C1 segment of cervical spinal cord (tissue), 14 donors: ENCODE data around the gene KRT222.

Source experiments
- DNase-seq, 14 donors: peaks; one replicate each; lab custom pipeline; 2025; lab: John Stamatoyannopoulos, UW

Gene KRT222

GRCh38 chr17:40664582-40665333 lies at the start of gene KRT222:
KRT222 (minus strand) TSS chr17:40665177; CDS start chr17:40665099, 78 bp downstream.
- DNase-seq: peak in 1 of 14 donors; percentile 72

GRCh38 chr17:40714473-40714872 lies 49.5 kb upstream of the KRT222 start:
- no peak for DNase-seq

GRCh38 chr17:40707745-40708144 lies 42.8 kb upstream of the KRT222 start:
- no peak for DNase-seq

- DNase-seq: no peak
Measured at GRCh38 chr17:40705584-40705983, 40.6 kb upstream of the KRT222 start.

- no peak for DNase-seq
Measured at GRCh38 chr17:40703652-40704051, 38.7 kb upstream of the KRT222 start, which contains the start of gene KRT24. KRT24 (minus strand) TSS chr17:40703752; CDS start chr17:40703693, 59 bp downstream.

GRCh38 chr17:40702271-40702670 lies 37.3 kb upstream of the KRT222 start:
- no peak for DNase-seq

- DNase-seq: peak in 1 of 14 donors; percentile 20
Measured at GRCh38 chr17:40699853-40700252, 34.9 kb upstream of the KRT222 start.

- DNase-seq: peak in 1 of 14 donors; percentile 33
Measured at GRCh38 chr17:40699371-40699770, 34.4 kb upstream of the KRT222 start.

GRCh38 chr17:40697297-40697696 lies 32.3 kb upstream of the KRT222 start:
- DNase-seq: no peak

- no peak for DNase-seq
Measured at GRCh38 chr17:40696651-40697072, 31.7 kb upstream of the KRT222 start.

GRCh38 chr17:40695874-40696472 lies 31.0 kb upstream of the KRT222 start:
- no peak for DNase-seq

- no peak for DNase-seq
Measured at GRCh38 chr17:40694584-40694983, 29.6 kb upstream of the KRT222 start.

GRCh38 chr17:40687106-40687505 lies 22.1 kb upstream of the KRT222 start:
- DNase-seq: no peak

- peak in 1 of 14 donors; percentile 19 for DNase-seq
Measured at GRCh38 chr17:40686192-40686591, 21.2 kb upstream of the KRT222 start.

- DNase-seq: no peak
Measured at GRCh38 chr17:40680998-40681397, 16.0 kb upstream of the KRT222 start.

GRCh38 chr17:40679523-40679907 lies 14.5 kb upstream of the KRT222 start:
- DNase-seq: no peak

GRCh38 chr17:40678902-40679522 lies 14.0 kb upstream of the KRT222 start:
- no peak for DNase-seq

- DNase-seq: no peak
Measured at GRCh38 chr17:40675905-40676304, 10.9 kb upstream of the KRT222 start.

GRCh38 chr17:40672654-40673053 lies 7.7 kb upstream of the KRT222 start:
- DNase-seq: no peak

- DNase-seq: peak in 1 of 14 donors; percentile 76
Measured at GRCh38 chr17:40671282-40671681, 6.3 kb upstream of the KRT222 start.

- DNase-seq: no peak
Measured at GRCh38 chr17:40666331-40666730, 1.4 kb upstream of the KRT222 start.

- DNase-seq: peak in 1 of 14 donors; percentile 7
Measured at GRCh38 chr17:40663252-40663651, 1.7 kb downstream of the KRT222 start.

- no peak for DNase-seq
Measured at GRCh38 chr17:40659911-40660310, 5.1 kb downstream of the KRT222 start.
